Measurements from ENCODE around the gene TRUB2. TPM values are rescaled to one million over a fixed set of nuclear protein-coding genes. Genes with fewer than 3 reads are reported as not detected.

TRUB2 gene, protein sequence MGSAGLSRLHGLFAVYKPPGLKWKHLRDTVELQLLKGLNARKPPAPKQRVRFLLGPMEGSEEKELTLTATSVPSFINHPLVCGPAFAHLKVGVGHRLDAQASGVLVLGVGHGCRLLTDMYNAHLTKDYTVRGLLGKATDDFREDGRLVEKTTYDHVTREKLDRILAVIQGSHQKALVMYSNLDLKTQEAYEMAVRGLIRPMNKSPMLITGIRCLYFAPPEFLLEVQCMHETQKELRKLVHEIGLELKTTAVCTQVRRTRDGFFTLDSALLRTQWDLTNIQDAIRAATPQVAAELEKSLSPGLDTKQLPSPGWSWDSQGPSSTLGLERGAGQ
- total RNA-seq, result 10 to 100 TPM in 1 of 4 donors, 1 to 10 TPM in 3; 7.2 to 18.3 (median 9.2) TPM

DNA sequence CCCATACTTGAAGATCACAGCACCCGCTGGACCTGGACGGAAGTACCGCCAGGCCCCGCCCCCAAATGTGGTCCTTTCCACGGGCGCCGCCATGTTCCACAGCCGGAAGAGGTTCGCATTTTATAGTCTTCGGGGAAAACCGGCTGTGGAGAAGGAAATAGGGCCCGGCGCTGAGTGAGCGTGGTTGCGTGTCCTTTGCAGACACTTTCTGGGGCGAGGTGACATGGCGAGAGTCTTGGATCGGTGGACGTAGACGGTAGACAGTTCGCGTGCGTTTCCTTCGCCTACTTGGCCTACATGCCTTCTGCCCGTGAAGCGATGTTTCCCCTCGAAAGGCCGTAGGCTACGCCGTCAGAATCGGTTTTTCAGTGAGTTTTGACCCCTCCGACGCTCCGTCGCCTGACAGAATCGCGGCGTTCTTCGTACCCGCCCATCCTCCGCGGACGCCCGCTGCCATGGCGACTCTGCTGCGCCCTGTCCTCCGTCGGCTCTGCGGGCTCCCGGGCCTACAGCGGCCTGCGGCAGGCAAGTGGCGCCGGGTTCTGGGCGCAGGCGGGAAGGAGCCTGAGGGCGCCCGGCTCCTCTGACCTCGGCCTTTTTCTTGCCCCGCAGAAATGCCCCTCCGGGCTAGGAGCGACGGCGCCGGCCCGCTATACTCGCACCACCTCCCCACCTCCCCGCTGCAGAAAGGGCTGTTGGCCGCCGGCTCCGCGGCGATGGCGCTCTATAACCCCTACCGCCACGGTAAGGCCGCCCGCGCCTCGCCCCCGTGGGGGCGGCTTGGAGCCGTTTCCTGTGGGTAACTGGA lies at the start of gene TRUB2, which contains the start of gene COQ4:
TRUB2 (minus strand) TSS at position 44 of the 808 bp plus-strand sequence; CDS start at position 5, 39 bp downstream.
COQ4 (plus strand) TSS at position 436 of the 808 bp plus-strand sequence; CDS start at position 456, 20 bp downstream.
- Histone ChIP-seq H3K27me3 (no peaks in the 10 kb centered on the region), H3K36me3 (peaks cover 0 to 48% (median 13%) of the 10 kb centered on the region in 3 donors), H3K9me3 (no peaks in the 10 kb centered on the region), H3K4me3 (peak within 1 kb of the TSS; percentile 71 to 98 (median 78)), H3K4me1 (peaks cover 0 to 41% (median 21%) of the 10 kb centered on the region in 4 donors), H3K27ac (peak within 1 kb of the TSS; percentile 45 to 90 (median 84))
- peak; percentile 88 to 93 for DNase-seq (ENCODE audit: low spot score in 2 of 2)
- WGBS, 2 donors, result 0 to 1% methylated on average over 29 to 80 of the region's 83 CpGs
- peak in 1 of 2 donors; percentile 42 for TF ChIP-seq POLR2A (IDR thresholded peaks at IDR 0.05)
- TF ChIP-seq, protein P1, sequence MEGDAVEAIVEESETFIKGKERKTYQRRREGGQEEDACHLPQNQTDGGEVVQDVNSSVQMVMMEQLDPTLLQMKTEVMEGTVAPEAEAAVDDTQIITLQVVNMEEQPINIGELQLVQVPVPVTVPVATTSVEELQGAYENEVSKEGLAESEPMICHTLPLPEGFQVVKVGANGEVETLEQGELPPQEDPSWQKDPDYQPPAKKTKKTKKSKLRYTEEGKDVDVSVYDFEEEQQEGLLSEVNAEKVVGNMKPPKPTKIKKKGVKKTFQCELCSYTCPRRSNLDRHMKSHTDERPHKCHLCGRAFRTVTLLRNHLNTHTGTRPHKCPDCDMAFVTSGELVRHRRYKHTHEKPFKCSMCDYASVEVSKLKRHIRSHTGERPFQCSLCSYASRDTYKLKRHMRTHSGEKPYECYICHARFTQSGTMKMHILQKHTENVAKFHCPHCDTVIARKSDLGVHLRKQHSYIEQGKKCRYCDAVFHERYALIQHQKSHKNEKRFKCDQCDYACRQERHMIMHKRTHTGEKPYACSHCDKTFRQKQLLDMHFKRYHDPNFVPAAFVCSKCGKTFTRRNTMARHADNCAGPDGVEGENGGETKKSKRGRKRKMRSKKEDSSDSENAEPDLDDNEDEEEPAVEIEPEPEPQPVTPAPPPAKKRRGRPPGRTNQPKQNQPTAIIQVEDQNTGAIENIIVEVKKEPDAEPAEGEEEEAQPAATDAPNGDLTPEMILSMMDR (IDR thresholded peaks at IDR 0.05), result peak in 2 of 5 experiments; percentile 29 to 61
- TF ChIP-seq EP300 (IDR thresholded peaks at IDR 0.05), result peak in 1 of 2 donors; percentile 90

DNA sequence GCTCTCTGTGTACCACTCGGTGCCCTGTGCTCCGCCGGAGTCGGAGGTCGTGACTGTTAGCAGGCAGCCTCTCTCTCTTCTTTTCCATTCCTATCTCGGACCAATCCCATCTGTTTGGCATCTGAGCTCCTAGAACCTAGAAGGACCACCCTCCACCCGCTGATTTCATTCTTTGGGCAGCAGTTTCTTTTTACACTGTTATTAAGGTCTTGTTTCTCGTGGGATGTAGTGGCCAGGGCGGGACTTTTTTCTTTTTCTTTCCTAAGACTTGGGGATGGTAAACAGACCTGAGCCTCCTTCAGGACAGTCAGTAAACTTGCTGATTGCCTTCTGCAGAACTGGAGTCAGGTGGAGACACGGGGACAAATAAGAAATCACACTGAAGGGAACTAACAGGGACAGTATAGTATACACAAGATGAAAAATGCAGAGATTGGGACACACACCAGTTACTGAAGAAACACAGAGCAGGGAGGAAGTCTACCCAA lies 49.4 kb upstream of the TRUB2 start:
- 0 to 1% methylated on average over 10 of the region's 10 CpGs for WGBS, 2 donors
- no peaks in the 10 kb centered on the region for H3K27me3 ChIP-seq
- TF ChIP-seq, protein P1 (IDR thresholded peaks at IDR 0.05), result no peak
- TF ChIP-seq EP300 (IDR thresholded peaks at IDR 0.05), result no peak
- TF ChIP-seq POLR2A (IDR thresholded peaks at IDR 0.05), result no peak
- H3K4me3 ChIP-seq, result peak overlapping the region; percentile 61 to 72 (median 68)
- peak overlapping the region; percentile 83 to 95 (median 92) for H3K27ac ChIP-seq
- H3K9me3 ChIP-seq, result no peaks in the 10 kb centered on the region
- peaks cover 0 to 29% (median 0%) of the 10 kb centered on the region in 3 donors for H3K36me3 ChIP-seq
- peaks cover 0 to 45% (median 16%) of the 10 kb centered on the region in 4 donors for H3K4me1 ChIP-seq
- no peak for DNase-seq (ENCODE audit: low spot score in 2 of 2)

DNA sequence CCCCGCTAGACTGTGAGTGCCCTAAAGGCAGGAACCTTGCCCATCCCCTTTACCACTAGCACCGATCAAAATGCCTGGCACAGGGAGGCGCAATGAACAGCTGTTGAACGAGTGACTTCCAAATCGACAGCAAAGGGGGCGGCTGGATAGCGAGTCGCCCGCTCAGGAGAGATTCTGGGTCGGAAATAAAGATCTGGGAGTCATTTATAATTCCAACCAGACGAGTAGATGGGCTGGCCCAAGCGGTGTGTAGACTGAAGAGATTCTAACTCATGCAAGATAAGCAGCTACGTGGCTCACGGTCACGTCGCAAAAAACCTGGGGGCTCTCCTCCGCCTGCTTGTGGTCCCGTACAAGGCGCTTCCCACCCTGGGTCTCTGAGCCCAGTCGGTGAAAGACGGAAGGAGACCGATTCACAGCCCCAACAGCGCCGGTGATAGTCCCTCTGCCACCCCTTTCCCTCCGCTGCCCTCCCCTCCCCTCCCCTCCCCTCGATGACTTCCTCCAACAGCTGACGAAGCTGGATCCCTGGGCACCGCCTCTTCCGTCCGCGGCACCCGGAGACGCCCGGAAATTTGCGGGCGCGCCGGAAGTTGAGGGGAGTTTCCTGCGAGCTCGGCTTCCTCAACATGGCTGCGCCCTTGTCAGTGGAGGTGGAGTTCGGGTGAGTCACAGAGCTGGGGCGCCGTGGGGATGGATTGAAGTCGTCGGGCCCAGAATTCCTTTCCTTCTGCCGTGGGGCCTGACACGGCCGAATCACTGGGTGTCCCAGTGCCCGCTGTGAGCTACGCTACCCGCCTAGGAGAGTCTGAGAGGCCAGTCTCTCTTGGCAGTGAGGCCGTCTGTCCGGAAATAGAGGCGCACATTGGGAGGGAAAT lies 48.7 kb upstream of the TRUB2 start, which contains the start of gene URM1:
URM1 (plus strand) TSS at position 623 of the 878 bp plus-strand sequence; CDS start at position 630, 7 bp downstream.
- H3K9me3 ChIP-seq, result no peaks in the 10 kb centered on the region
- peak within 1 kb of the TSS; percentile 83 to 95 (median 92) for H3K27ac ChIP-seq
- H3K4me1 ChIP-seq, result peaks cover 0 to 45% (median 16%) of the 10 kb centered on the region in 4 donors
- peaks cover 0 to 29% (median 0%) of the 10 kb centered on the region in 3 donors for H3K36me3 ChIP-seq
- no peaks in the 10 kb centered on the region for H3K27me3 ChIP-seq
- DNase-seq (ENCODE audit: low spot score in 2 of 2), result peak; percentile 87
- TF ChIP-seq EP300 (IDR thresholded peaks at IDR 0.05), result peak; percentile 81 to 87
- peak; percentile 84 to 94 for TF ChIP-seq POLR2A (IDR thresholded peaks at IDR 0.05)
- TF ChIP-seq, protein P1 (IDR thresholded peaks at IDR 0.05), result peak in 1 of 5 experiments; percentile 27
- H3K4me3 ChIP-seq, result peak within 1 kb of the TSS; percentile 61 to 72 (median 68)
- WGBS, 2 donors, result 0 to 1% methylated on average over 32 to 55 of the region's 55 CpGs

DNA sequence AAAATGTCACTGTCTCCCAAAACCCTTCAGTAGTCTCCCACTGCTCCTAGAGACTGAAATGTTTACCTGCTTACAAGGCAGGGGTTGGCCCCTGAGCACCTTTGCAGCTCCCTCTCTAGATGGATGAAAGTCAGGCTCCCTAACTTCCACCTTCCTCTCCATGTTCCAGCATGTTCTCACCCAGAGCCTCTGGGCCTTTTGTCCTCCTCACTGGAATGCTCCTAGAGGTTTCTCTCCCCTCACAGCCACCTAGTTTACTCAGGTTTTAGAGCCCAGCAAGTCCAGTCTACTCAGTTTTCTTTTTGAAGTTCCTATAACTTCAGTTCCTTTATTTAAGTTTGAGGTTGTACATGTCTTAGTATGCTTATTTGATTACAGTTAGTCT lies 48.1 kb upstream of the TRUB2 start:
- DNase-seq (ENCODE audit: low spot score in 2 of 2), result no peak
- Histone ChIP-seq H3K27me3 (no peaks in the 10 kb centered on the region), H3K27ac (peak overlapping the region; percentile 83 to 95 (median 92)), H3K36me3 (peaks cover 0 to 23% (median 0%) of the 10 kb centered on the region in 3 donors), H3K4me3 (peak overlapping the region; percentile 61 to 72 (median 68)), H3K9me3 (no peaks in the 10 kb centered on the region), H3K4me1 (peaks cover 0 to 49% (median 16%) of the 10 kb centered on the region in 4 donors)
- TF ChIP-seq EP300 (IDR thresholded peaks at IDR 0.05), result no peak
- TF ChIP-seq, protein P1 (IDR thresholded peaks at IDR 0.05), result no peak
- TF ChIP-seq POLR2A (IDR thresholded peaks at IDR 0.05), result no peak
